Measurements from ENCODE around the gene MBD5. TPM values are rescaled to one million over a fixed set of nuclear protein-coding genes. Genes with fewer than 3 reads are reported as not detected.

Gene MBD5
- total RNA-seq, 1 donor from 2014 or later = 44.9 TPM

- H3K4me3 Mint-ChIP-seq (ENCODE audit: unreplicated experiment) = no peak overlapping the region
- TF ChIP-seq, protein P1, sequence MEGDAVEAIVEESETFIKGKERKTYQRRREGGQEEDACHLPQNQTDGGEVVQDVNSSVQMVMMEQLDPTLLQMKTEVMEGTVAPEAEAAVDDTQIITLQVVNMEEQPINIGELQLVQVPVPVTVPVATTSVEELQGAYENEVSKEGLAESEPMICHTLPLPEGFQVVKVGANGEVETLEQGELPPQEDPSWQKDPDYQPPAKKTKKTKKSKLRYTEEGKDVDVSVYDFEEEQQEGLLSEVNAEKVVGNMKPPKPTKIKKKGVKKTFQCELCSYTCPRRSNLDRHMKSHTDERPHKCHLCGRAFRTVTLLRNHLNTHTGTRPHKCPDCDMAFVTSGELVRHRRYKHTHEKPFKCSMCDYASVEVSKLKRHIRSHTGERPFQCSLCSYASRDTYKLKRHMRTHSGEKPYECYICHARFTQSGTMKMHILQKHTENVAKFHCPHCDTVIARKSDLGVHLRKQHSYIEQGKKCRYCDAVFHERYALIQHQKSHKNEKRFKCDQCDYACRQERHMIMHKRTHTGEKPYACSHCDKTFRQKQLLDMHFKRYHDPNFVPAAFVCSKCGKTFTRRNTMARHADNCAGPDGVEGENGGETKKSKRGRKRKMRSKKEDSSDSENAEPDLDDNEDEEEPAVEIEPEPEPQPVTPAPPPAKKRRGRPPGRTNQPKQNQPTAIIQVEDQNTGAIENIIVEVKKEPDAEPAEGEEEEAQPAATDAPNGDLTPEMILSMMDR (IDR thresholded peaks at IDR 0.05) = no peak
- no peaks in the 10 kb centered on the region for H3K36me3 Mint-ChIP-seq (ENCODE audit: unreplicated experiment)
- no peak overlapping the region for H3K27ac Mint-ChIP-seq (ENCODE audit: unreplicated experiment)
- no peaks in the 10 kb centered on the region for H3K4me1 Mint-ChIP-seq (ENCODE audit: unreplicated experiment)
- peak; percentile 66 for DNase-seq (ENCODE audit: extremely low spot score, unreplicated experiment)
- no peaks in the 10 kb centered on the region for H3K9me3 Mint-ChIP-seq (ENCODE audit: unreplicated experiment)
- H3K27me3 Mint-ChIP-seq (ENCODE audit: unreplicated experiment) = no peaks in the 10 kb centered on the region
Observed at GRCh38 chr2:148529745-148530144, 508.9 kb downstream of the MBD5 start.

DNA sequence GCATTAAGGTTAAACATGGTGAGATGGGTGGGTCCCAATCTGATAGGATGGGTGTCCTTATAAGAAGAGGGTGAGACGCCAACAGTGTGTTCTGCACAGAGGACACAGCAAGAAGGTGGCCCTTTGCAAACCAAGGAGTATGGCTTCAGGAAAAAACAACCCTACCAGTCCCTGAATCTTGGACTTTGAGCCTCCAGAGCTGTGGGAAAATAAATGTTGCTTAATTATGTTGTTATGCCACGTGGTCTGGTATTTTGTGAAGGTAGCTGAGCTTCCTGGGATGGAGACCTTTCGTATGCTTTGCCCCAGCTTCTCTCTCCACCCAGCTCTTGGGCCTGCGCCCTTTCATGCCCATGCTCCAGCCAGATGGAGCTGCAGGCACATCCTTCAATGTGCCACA, 509.5 kb downstream of the MBD5 start:
- H3K4me1 Mint-ChIP-seq (ENCODE audit: unreplicated experiment) = no peaks in the 10 kb centered on the region
- no peak overlapping the region for H3K27ac Mint-ChIP-seq (ENCODE audit: unreplicated experiment)
- peak; percentile 38 for DNase-seq (ENCODE audit: extremely low spot score, unreplicated experiment)
- H3K27me3 Mint-ChIP-seq (ENCODE audit: unreplicated experiment) = no peaks in the 10 kb centered on the region
- H3K9me3 Mint-ChIP-seq (ENCODE audit: unreplicated experiment) = no peaks in the 10 kb centered on the region
- no peak overlapping the region for H3K4me3 Mint-ChIP-seq (ENCODE audit: unreplicated experiment)
- H3K36me3 Mint-ChIP-seq (ENCODE audit: unreplicated experiment) = no peaks in the 10 kb centered on the region
- TF ChIP-seq, protein P1 (IDR thresholded peaks at IDR 0.05) = no peak

- no peaks in the 10 kb centered on the region for H3K27me3 Mint-ChIP-seq (ENCODE audit: unreplicated experiment)
- H3K4me1 Mint-ChIP-seq (ENCODE audit: unreplicated experiment) = no peaks in the 10 kb centered on the region
- DNase-seq (ENCODE audit: extremely low spot score, unreplicated experiment) = peak; percentile 77
- H3K36me3 Mint-ChIP-seq (ENCODE audit: unreplicated experiment) = no peaks in the 10 kb centered on the region
- H3K27ac Mint-ChIP-seq (ENCODE audit: unreplicated experiment) = no peak overlapping the region
- no peak overlapping the region for H3K4me3 Mint-ChIP-seq (ENCODE audit: unreplicated experiment)
- H3K9me3 Mint-ChIP-seq (ENCODE audit: unreplicated experiment) = no peaks in the 10 kb centered on the region
- TF ChIP-seq, protein P1 (IDR thresholded peaks at IDR 0.05) = no peak
Observed at GRCh38 chr2:148531235-148531634, 510.3 kb downstream of the MBD5 start.

- DNase-seq (ENCODE audit: extremely low spot score, unreplicated experiment) = peak; percentile 68
- Mint-ChIP-seq H3K9me3 (ENCODE audit: unreplicated experiment) (no peaks in the 10 kb centered on the region), H3K4me1 (ENCODE audit: unreplicated experiment) (no peaks in the 10 kb centered on the region)
Observed at GRCh38 chr2:148531669-148532428, 511.0 kb downstream of the MBD5 start.

DNA sequence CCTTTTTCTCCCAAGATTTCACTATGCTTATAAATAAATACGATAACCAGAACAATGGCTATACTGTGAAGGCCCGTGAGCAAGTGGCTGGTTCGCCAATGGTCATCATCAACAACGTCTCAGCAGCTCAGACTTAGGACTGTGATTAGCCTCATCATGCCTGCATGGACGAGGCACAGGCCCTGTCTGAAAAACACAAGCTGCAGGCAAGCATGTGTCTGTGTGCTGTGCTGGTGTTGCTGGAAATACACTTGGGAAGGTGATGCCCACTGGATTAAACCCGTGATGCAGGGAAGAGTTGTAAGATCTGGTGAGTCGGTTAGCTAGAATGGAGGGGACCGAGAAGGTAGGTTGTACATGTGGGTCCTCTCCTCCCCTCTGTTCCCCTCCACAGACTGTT, 512.1 kb downstream of the MBD5 start:
- H3K27me3 Mint-ChIP-seq (ENCODE audit: unreplicated experiment) = no peaks in the 10 kb centered on the region
- no peak overlapping the region for H3K4me3 Mint-ChIP-seq (ENCODE audit: unreplicated experiment)
- TF ChIP-seq, protein P1 (IDR thresholded peaks at IDR 0.05) = no peak
- no peaks in the 10 kb centered on the region for H3K9me3 Mint-ChIP-seq (ENCODE audit: unreplicated experiment)
- no peaks in the 10 kb centered on the region for H3K4me1 Mint-ChIP-seq (ENCODE audit: unreplicated experiment)
- H3K36me3 Mint-ChIP-seq (ENCODE audit: unreplicated experiment) = no peaks in the 10 kb centered on the region
- H3K27ac Mint-ChIP-seq (ENCODE audit: unreplicated experiment) = no peak overlapping the region
- DNase-seq (ENCODE audit: extremely low spot score, unreplicated experiment) = peak; percentile 53

More at GRCh38 chr2:148531669-148532428, 511.0 kb downstream of the MBD5 start:
- H3K36me3 Mint-ChIP-seq (ENCODE audit: unreplicated experiment) = no peaks in the 10 kb centered on the region
- H3K27ac Mint-ChIP-seq (ENCODE audit: unreplicated experiment) = no peak overlapping the region
- H3K27me3 Mint-ChIP-seq (ENCODE audit: unreplicated experiment) = no peaks in the 10 kb centered on the region
- TF ChIP-seq, protein P1 (IDR thresholded peaks at IDR 0.05) = no peak
- no peak overlapping the region for H3K4me3 Mint-ChIP-seq (ENCODE audit: unreplicated experiment)

All from osteocyte (in vitro differentiated cells).